ENCODE measurements around the gene C12orf75. TPM values are rescaled to one million over a fixed set of nuclear protein-coding genes. Genes with fewer than 3 reads are reported as not detected.

The C12orf75 gene
- total and polyA plus RNA-seq, 5 donors from 2014 or later, result 53.0 to 184 (median 86.1) TPM

DNA sequence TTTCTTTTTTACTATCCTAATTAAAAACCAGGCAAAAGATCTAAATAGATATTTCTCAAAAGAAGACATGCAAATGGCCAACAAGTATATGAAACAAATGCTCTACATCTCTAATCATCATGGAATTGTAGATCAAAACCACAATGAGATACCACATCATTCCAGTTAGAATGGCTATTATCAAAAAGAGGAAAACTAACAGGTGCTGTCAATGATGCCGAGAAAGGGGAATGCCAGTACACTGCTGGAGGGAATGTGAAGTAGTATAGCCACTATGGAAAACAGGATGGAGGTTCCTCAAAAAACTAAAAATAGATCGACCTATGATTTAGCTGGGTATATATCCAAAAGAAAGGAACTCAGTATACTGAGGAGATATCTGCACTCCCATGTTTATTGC is 39.0 kb upstream of the C12orf75 start:
- no peaks in the 10 kb centered on the region for H3K4me1 ChIP-seq (ENCODE audit: control insufficient read depth, insufficient read depth, low read length, poor library complexity, severe bottlenecking)
- no peaks in the 10 kb centered on the region for H3K36me3 Mint-ChIP-seq
- no peak for ATAC-seq (ENCODE audit: low read depth in 2 of 2)
- no peaks in the 10 kb centered on the region for H3K36me3 ChIP-seq (ENCODE audit: control insufficient read depth, insufficient read depth, low read length)
- no peaks in the 10 kb centered on the region for H3K9me3 ChIP-seq (ENCODE audit: control insufficient read depth in 2 of 2, low read length in 2 of 2)
- no peak overlapping the region for H3K4me3 ChIP-seq (ENCODE audit: low read depth, low read length)
- H3K9me3 Mint-ChIP-seq, result peaks cover 0 to 2% (median 0%) of the 10 kb centered on the region in 7 donors
- no peak for DNase-seq
- H3K27ac Mint-ChIP-seq, result no peak overlapping the region
- no peaks in the 10 kb centered on the region for H3K4me1 Mint-ChIP-seq
- peaks cover 38% of the 10 kb centered on the region for H3K27me3 Mint-ChIP-seq
- no peak overlapping the region for H3K27ac ChIP-seq (ENCODE audit: insufficient read depth, low read length, poor library complexity, severe bottlenecking)
- no peak overlapping the region for H3K4me3 Mint-ChIP-seq
- peaks cover 17% of the 10 kb centered on the region for H3K27me3 ChIP-seq (ENCODE audit: control insufficient read depth, insufficient read depth, low read length)

GRCh38 chr12:105292705-105293104 is 37.8 kb upstream of the C12orf75 start:
- no peaks in the 10 kb centered on the region for H3K4me1 ChIP-seq (ENCODE audit: control insufficient read depth, insufficient read depth, low read length, poor library complexity, severe bottlenecking)
- peaks cover 17% of the 10 kb centered on the region for H3K27me3 ChIP-seq (ENCODE audit: control insufficient read depth, insufficient read depth, low read length)
- DNase-seq, result no peak
- H3K36me3 ChIP-seq (ENCODE audit: control insufficient read depth, insufficient read depth, low read length), result no peaks in the 10 kb centered on the region
- Mint-ChIP-seq H3K36me3 (no peaks in the 10 kb centered on the region), H3K27ac (no peak overlapping the region), H3K4me3 (no peak overlapping the region), H3K9me3 (peaks cover 0 to 3% (median under 1%) of the 10 kb centered on the region in 7 donors), H3K27me3 (peaks cover 40% of the 10 kb centered on the region), H3K4me1 (no peaks in the 10 kb centered on the region)
- H3K9me3 ChIP-seq (ENCODE audit: control insufficient read depth in 2 of 2, low read length in 2 of 2), result peaks cover 3% of the 10 kb centered on the region in 2 experiments
- ATAC-seq (ENCODE audit: low read depth in 2 of 2), result no peak
- no peak overlapping the region for H3K4me3 ChIP-seq (ENCODE audit: low read depth, low read length)
- no peak overlapping the region for H3K27ac ChIP-seq (ENCODE audit: insufficient read depth, low read length, poor library complexity, severe bottlenecking)

GRCh38 chr12:105293187-105293586 is 37.3 kb upstream of the C12orf75 start:
- H3K9me3 ChIP-seq (ENCODE audit: control insufficient read depth in 2 of 2, low read length in 2 of 2), result peaks cover 7% of the 10 kb centered on the region in 2 experiments
- no peak for DNase-seq
- Mint-ChIP-seq H3K4me1 (no peaks in the 10 kb centered on the region), H3K9me3 (peaks cover 0 to 7% (median 5%) of the 10 kb centered on the region in 7 donors), H3K27ac (no peak overlapping the region), H3K27me3 (peaks cover 44% of the 10 kb centered on the region), H3K36me3 (no peaks in the 10 kb centered on the region), H3K4me3 (no peak overlapping the region)
- H3K4me1 ChIP-seq (ENCODE audit: control insufficient read depth, insufficient read depth, low read length, poor library complexity, severe bottlenecking), result no peaks in the 10 kb centered on the region
- no peak overlapping the region for H3K27ac ChIP-seq (ENCODE audit: insufficient read depth, low read length, poor library complexity, severe bottlenecking)
- peaks cover 17% of the 10 kb centered on the region for H3K27me3 ChIP-seq (ENCODE audit: control insufficient read depth, insufficient read depth, low read length)
- no peaks in the 10 kb centered on the region for H3K36me3 ChIP-seq (ENCODE audit: control insufficient read depth, insufficient read depth, low read length)
- H3K4me3 ChIP-seq (ENCODE audit: low read depth, low read length), result no peak overlapping the region
- ATAC-seq (ENCODE audit: low read depth in 2 of 2), result no peak

- Histone ChIP-seq H3K36me3 (ENCODE audit: control insufficient read depth, insufficient read depth, low read length) (no peaks in the 10 kb centered on the region), H3K4me1 (ENCODE audit: control insufficient read depth, insufficient read depth, low read length, poor library complexity, severe bottlenecking) (no peaks in the 10 kb centered on the region), H3K9me3 (ENCODE audit: control insufficient read depth in 2 of 2, low read length in 2 of 2) (peaks cover 8 to 11% of the 10 kb centered on the region in 2 experiments), H3K27me3 (ENCODE audit: control insufficient read depth, insufficient read depth, low read length) (peaks cover 15% of the 10 kb centered on the region), H3K4me3 (ENCODE audit: low read depth, low read length) (no peak overlapping the region), H3K27ac (ENCODE audit: insufficient read depth, low read length, poor library complexity, severe bottlenecking) (no peak overlapping the region)
- ATAC-seq (ENCODE audit: low read depth in 2 of 2) (no peak), DNase-seq (no peak)
- no peaks in the 10 kb centered on the region for H3K36me3 Mint-ChIP-seq
- no peak overlapping the region for H3K4me3 Mint-ChIP-seq
- peaks cover 0 to 13% (median 6%) of the 10 kb centered on the region in 7 donors for H3K9me3 Mint-ChIP-seq
- no peaks in the 10 kb centered on the region for H3K4me1 Mint-ChIP-seq
- H3K27me3 Mint-ChIP-seq, result peaks cover 44% of the 10 kb centered on the region
- no peak overlapping the region for H3K27ac Mint-ChIP-seq
Measured at GRCh38 chr12:105294161-105294560, 36.3 kb upstream of the C12orf75 start.

DNA sequence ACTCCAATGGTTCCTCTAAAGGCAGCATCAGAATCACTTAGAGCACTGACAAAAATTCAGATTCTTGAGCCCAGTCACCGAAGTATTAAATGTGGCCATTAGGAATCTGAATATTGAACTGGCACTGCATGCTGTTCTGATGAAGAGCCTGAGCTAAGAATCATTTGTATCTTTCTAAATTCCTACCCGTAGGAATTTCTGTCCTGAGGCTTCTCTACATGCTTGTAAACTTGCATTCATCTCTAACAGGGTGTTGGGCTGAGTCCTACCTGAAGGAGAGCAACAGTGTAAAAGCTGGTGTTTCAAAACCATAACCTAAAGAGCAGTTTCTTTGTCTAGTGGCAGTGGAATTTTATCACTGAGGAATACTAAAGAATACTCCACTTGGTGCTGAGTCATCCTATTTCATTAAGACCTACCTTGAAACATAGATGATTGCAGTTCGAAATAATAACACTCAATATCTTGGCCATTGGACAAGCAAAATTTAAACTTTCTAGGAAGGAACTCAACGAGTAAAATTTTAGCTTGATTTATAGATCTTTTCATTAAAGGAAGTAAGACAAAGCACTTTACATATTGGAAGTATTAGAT is 35.5 kb upstream of the C12orf75 start:
- peaks cover 43% of the 10 kb centered on the region for H3K27me3 Mint-ChIP-seq

DNA sequence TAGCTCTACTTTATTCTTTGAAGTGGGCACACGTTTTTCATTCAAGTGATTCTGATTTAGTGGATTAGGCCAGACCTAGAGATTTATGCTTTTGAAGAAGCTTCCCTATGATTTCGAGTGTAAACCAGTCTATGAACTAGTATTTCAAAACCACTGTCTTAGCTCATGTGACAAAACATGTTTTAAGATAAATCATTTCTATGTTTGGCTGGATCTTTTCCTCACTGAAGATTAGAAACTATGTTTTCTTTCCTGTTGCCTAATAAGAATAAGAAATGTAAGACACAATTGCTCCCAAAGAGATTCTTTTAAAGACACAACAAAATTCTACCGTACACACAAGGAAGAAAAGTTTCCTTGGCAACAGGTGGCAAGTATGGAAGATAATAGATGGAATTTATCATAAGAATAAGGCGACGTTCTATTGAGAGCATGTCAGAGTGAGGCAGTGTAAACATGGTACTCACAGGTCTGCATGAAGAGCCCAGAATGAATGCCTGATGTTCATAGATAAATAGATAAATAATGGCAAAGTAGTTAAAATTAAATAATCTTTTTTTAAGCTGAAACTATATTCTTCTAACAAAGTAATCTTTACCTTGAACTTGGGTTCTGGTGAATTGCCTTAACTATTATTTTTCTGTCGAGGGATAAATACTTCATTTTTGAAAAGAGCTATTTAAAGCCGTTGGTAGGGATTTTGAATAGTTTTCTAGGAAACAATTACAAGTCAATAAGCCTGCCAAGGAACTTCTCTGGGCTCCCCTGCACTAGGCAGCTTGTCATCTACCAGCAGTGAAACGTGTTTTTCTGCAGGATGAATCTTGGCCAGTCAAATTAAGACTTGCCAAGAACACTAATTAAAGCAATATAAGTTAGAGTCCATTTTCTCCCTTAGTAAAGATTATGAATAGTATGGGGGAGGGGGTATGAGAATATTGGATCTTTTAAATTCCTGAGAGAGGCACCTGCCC is 34.1 kb upstream of the C12orf75 start:
- H3K36me3 Mint-ChIP-seq, result no peaks in the 10 kb centered on the region
- peaks cover 0 to 26% (median 11%) of the 10 kb centered on the region in 7 donors for H3K9me3 Mint-ChIP-seq
- peaks cover 34% of the 10 kb centered on the region for H3K27me3 Mint-ChIP-seq
- Histone ChIP-seq H3K9me3 (ENCODE audit: control insufficient read depth in 2 of 2, low read length in 2 of 2) (peaks cover 8 to 11% of the 10 kb centered on the region in 2 experiments), H3K4me3 (ENCODE audit: low read depth, low read length) (no peak overlapping the region), H3K4me1 (ENCODE audit: control insufficient read depth, insufficient read depth, low read length, poor library complexity, severe bottlenecking) (no peaks in the 10 kb centered on the region), H3K27me3 (ENCODE audit: control insufficient read depth, insufficient read depth, low read length) (peaks cover 15% of the 10 kb centered on the region), H3K27ac (ENCODE audit: insufficient read depth, low read length, poor library complexity, severe bottlenecking) (no peak overlapping the region), H3K36me3 (ENCODE audit: control insufficient read depth, insufficient read depth, low read length) (no peaks in the 10 kb centered on the region)
- no peak overlapping the region for H3K4me3 Mint-ChIP-seq
- H3K27ac Mint-ChIP-seq, result no peak overlapping the region
- ATAC-seq (ENCODE audit: low read depth in 2 of 2) (no peak), DNase-seq (no peak)
- H3K4me1 Mint-ChIP-seq, result no peaks in the 10 kb centered on the region

More for the DNA sequence above, 35.5 kb upstream of the C12orf75 start:
- Mint-ChIP-seq H3K4me3 (no peak overlapping the region), H3K9me3 (peaks cover 0 to 18% (median 8%) of the 10 kb centered on the region in 7 donors), H3K27ac (no peak overlapping the region), H3K4me1 (no peaks in the 10 kb centered on the region), H3K36me3 (no peaks in the 10 kb centered on the region)
- Histone ChIP-seq H3K4me1 (ENCODE audit: control insufficient read depth, insufficient read depth, low read length, poor library complexity, severe bottlenecking) (no peaks in the 10 kb centered on the region), H3K9me3 (ENCODE audit: control insufficient read depth in 2 of 2, low read length in 2 of 2) (peaks cover 8 to 11% of the 10 kb centered on the region in 2 experiments), H3K27ac (ENCODE audit: insufficient read depth, low read length, poor library complexity, severe bottlenecking) (no peak overlapping the region), H3K4me3 (ENCODE audit: low read depth, low read length) (no peak overlapping the region), H3K27me3 (ENCODE audit: control insufficient read depth, insufficient read depth, low read length) (peaks cover 15% of the 10 kb centered on the region), H3K36me3 (ENCODE audit: control insufficient read depth, insufficient read depth, low read length) (no peaks in the 10 kb centered on the region)
- ATAC-seq (ENCODE audit: low read depth in 2 of 2) (no peak), DNase-seq (no peak)

DNA sequence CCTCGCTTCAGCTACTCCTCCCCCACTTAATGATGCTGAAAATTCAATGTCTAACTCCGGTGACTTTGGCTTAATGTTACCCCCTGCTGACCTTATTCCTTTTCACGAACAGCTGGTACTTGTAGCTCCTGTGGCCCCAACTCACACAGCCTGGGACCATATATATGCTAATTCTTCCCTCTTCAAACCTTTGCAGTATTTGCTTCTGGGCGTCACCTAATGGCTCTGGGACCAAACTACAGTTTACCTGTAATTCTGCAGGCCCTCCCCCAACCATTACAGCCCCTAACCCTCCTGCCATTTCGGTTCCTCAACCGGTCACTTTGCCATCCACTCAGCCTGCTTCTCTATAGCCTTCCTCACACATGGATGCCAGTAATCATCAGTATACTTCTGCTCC is 29.6 kb upstream of the C12orf75 start:
- H3K27me3 ChIP-seq (ENCODE audit: control insufficient read depth, insufficient read depth, low read length), result peaks cover 7% of the 10 kb centered on the region
- Mint-ChIP-seq H3K27ac (no peak overlapping the region), H3K9me3 (peaks cover 0 to 26% (median 11%) of the 10 kb centered on the region in 7 donors), H3K4me1 (no peaks in the 10 kb centered on the region), H3K27me3 (peaks cover 16% of the 10 kb centered on the region), H3K36me3 (no peaks in the 10 kb centered on the region), H3K4me3 (no peak overlapping the region)
- no peak overlapping the region for H3K27ac ChIP-seq (ENCODE audit: insufficient read depth, low read length, poor library complexity, severe bottlenecking)
- H3K9me3 ChIP-seq (ENCODE audit: control insufficient read depth in 2 of 2, low read length in 2 of 2), result peaks cover 8 to 11% of the 10 kb centered on the region in 2 experiments
- H3K4me1 ChIP-seq (ENCODE audit: control insufficient read depth, insufficient read depth, low read length, poor library complexity, severe bottlenecking), result no peaks in the 10 kb centered on the region
- H3K4me3 ChIP-seq (ENCODE audit: low read depth, low read length), result no peak overlapping the region
- no peaks in the 10 kb centered on the region for H3K36me3 ChIP-seq (ENCODE audit: control insufficient read depth, insufficient read depth, low read length)
- DNase-seq, result no peak
- no peak for ATAC-seq (ENCODE audit: low read depth in 2 of 2)
